Measurements from ENCODE around the gene LAMA3. TPM values are rescaled to one million over a fixed set of nuclear protein-coding genes. Genes with fewer than 3 reads are reported as not detected.

Gene LAMA3
- total RNA-seq, 1 donor from 2014 or later = 3.5 TPM

DNA sequence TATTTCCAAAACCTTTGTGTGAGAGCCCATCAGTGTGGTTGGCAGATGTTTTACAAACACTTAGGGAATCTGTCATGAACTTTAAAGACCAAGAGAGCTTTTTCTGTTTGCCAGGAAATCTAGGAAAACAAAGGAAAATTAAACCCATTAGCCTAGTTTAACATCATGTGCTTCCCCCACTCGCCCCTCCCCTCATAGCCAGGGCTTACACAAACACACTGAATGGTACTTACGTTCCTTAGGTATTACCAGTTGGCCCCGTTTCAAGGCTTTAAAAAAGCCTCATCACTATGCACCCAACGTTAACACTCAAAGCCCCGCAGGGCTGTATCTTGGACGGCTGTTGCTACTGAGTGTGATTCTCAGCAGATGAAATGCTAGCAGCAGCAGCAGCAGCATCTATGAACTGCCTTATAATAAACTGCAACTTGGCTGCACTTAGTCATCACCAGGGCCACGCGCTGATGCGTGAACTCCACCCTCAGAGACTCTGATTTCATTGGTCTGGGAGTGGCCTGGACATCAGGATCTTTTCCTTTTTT is 305.2 kb downstream of the LAMA3 start:
- H3K27me3 ChIP-seq (ENCODE audit: low read depth) = no peaks in the 10 kb centered on the region
- no peaks in the 10 kb centered on the region for H3K9me3 ChIP-seq (replicated peaks)
- intact Hi-C loops (cut with micrococcal nuclease) = no loop called here
- TF ChIP-seq, protein P1, sequence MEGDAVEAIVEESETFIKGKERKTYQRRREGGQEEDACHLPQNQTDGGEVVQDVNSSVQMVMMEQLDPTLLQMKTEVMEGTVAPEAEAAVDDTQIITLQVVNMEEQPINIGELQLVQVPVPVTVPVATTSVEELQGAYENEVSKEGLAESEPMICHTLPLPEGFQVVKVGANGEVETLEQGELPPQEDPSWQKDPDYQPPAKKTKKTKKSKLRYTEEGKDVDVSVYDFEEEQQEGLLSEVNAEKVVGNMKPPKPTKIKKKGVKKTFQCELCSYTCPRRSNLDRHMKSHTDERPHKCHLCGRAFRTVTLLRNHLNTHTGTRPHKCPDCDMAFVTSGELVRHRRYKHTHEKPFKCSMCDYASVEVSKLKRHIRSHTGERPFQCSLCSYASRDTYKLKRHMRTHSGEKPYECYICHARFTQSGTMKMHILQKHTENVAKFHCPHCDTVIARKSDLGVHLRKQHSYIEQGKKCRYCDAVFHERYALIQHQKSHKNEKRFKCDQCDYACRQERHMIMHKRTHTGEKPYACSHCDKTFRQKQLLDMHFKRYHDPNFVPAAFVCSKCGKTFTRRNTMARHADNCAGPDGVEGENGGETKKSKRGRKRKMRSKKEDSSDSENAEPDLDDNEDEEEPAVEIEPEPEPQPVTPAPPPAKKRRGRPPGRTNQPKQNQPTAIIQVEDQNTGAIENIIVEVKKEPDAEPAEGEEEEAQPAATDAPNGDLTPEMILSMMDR (IDR thresholded peaks at IDR 0.05; ENCODE audit: borderline replicate concordance) = no peak
- H3K4me1 ChIP-seq = peaks cover 18% of the 10 kb centered on the region
- no peaks in the 10 kb centered on the region for H3K36me3 ChIP-seq
- DNase-seq = no peak
- no peak overlapping the region for H3K4me3 ChIP-seq
- no peak overlapping the region for H3K27ac ChIP-seq (replicated peaks)

DNA sequence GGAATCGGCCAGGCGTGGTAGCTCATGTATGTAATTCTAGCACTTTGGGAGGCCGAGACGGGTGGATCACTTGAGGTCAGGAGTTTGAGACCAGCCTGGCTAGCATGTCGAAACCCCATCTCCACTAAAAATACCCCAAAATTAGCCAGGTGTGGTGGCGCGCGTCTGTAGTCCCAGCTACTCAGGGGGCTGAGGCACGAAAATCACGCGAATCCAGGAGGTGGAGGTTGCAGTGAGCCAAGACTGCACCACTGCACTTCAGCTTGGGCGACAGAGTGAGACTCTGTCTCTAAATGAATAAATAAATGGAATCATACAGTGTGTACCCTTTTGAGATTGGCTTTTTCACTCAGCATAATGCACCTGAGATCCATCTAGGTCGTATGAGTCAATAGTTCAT is 305.9 kb downstream of the LAMA3 start:
- TF ChIP-seq, protein P1 (IDR thresholded peaks at IDR 0.05; ENCODE audit: borderline replicate concordance) = no peak
- no peak overlapping the region for H3K27ac ChIP-seq (replicated peaks)
- DNase-seq = no peak
- H3K36me3 ChIP-seq = no peaks in the 10 kb centered on the region
- intact Hi-C loops (cut with micrococcal nuclease) = no loop called here
- no peak overlapping the region for H3K4me3 ChIP-seq
- peaks cover 18% of the 10 kb centered on the region for H3K4me1 ChIP-seq
- H3K9me3 ChIP-seq (replicated peaks) = no peaks in the 10 kb centered on the region
- H3K27me3 ChIP-seq (ENCODE audit: low read depth) = no peaks in the 10 kb centered on the region

DNA sequence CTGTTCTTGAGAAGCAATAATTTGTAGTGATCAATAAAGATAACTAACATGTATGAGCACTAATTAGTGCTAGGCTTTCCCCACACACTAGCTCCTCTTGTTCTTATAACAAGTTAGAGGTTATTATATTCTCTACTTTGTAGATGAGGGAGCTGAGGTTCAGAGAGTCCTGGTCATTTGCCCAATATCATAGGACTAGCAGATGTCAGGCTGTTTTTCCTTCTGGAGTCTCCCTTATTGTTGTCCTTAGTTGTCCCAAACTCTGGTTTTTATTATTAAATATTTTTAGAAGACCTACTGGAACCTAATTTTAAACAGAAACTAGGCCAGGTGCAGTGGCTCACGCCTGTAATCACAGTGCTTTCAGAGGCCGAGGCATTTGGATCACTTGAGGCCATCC is 308.8 kb downstream of the LAMA3 start:
- no peaks in the 10 kb centered on the region for H3K27me3 ChIP-seq (ENCODE audit: low read depth)
- H3K27ac ChIP-seq (replicated peaks) = no peak overlapping the region
- TF ChIP-seq, protein P1 (IDR thresholded peaks at IDR 0.05; ENCODE audit: borderline replicate concordance) = no peak
- no peaks in the 10 kb centered on the region for H3K36me3 ChIP-seq
- intact Hi-C loops (cut with micrococcal nuclease) = no loop called here
- H3K4me3 ChIP-seq = no peak overlapping the region
- no peak for DNase-seq
- no peaks in the 10 kb centered on the region for H3K9me3 ChIP-seq (replicated peaks)
- peaks cover 9% of the 10 kb centered on the region for H3K4me1 ChIP-seq

DNA sequence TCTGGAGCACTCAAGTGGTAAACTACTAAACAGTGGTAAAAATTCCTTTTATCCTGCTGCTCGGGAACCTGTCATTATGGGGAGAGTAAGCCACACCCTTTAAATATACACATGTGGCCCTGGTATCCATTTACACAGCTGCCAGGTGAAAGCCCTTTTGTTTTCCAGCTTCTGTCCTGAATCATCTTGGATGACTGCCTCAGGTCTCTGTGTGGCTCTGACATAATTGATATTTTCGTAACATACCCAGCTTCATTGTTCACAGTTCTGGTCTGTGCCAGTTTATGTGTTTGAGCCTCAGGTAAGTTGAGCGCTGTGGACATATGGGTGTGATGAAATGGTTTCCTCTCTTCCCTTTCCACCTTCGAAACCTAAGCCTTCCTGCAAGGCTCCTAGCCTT is 309.6 kb downstream of the LAMA3 start:
- no peaks in the 10 kb centered on the region for H3K27me3 ChIP-seq (ENCODE audit: low read depth)
- no peak overlapping the region for H3K4me3 ChIP-seq
- no peaks in the 10 kb centered on the region for H3K36me3 ChIP-seq
- TF ChIP-seq, protein P1 (IDR thresholded peaks at IDR 0.05; ENCODE audit: borderline replicate concordance) = no peak
- peaks cover 8% of the 10 kb centered on the region for H3K4me1 ChIP-seq
- H3K9me3 ChIP-seq (replicated peaks) = no peaks in the 10 kb centered on the region
- DNase-seq = no peak
- no peak overlapping the region for H3K27ac ChIP-seq (replicated peaks)
- intact Hi-C loops (cut with micrococcal nuclease) = no loop called here

DNA sequence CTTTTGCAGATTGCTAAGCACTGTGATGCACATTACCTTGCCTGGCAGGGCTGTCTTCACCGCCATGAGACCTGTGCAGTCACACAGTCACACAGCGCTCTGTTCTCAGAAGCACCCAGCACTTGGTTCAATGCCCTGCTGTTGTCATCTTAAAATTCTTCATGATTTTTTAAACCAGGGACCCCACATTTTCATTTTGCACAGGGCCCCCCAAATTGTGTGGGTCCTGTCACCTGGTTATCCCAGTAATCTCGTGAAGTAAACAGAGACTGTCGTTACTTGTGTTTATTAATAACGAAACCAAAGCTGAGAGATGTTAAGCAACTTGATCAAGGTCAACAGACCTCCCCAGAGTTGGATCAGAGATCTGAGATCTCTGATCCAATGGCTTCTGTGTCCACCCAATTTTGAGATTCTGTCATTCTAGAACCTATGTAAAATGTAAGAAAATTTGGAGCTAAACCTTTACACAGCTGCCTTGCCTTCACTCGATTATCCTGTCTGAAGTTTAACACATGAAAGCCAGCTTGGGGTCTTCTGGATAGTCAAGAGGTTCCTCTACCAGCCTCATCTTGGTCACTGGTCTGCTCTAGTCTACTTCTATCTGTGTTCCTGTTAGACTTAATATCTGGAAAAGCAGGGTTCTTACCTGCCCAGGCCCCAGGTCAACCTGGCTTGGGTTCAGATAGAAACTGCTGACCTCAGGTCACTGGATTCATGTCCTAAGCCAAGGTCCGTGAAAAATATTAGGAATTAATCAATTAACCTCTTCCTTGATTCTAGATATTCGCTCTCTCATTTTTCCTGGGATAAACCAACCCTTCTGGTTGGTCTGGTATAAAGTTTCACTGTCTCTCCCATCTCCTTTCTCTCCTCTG is 311.6 kb downstream of the LAMA3 start:
- Histone ChIP-seq H3K27ac (replicated peaks) (no peak overlapping the region), H3K27me3 (ENCODE audit: low read depth) (no peaks in the 10 kb centered on the region), H3K4me1 (no peaks in the 10 kb centered on the region), H3K36me3 (no peaks in the 10 kb centered on the region), H3K9me3 (replicated peaks) (no peaks in the 10 kb centered on the region), H3K4me3 (no peak overlapping the region)
- no peak for DNase-seq
- TF ChIP-seq, protein P1 (IDR thresholded peaks at IDR 0.05; ENCODE audit: borderline replicate concordance) = no peak
- intact Hi-C loops (cut with micrococcal nuclease) = no loop called here
